ENCODE measurements around the gene ITFG1. TPM values are rescaled to one million over a fixed set of nuclear protein-coding genes. Genes with fewer than 3 reads are reported as not detected.

ITFG1 gene
- total and polyA plus RNA-seq, 3 donors from 2014 or later = 94.7 to 130 (median 121) TPM

GRCh38 chr16:47109361-47109760, 351.5 kb downstream of the ITFG1 start:
- 88 to 93% methylated on average over 5 of the region's 5 CpGs for WGBS, 2 donors

More at GRCh38 chr16:47109361-47109760, 351.5 kb downstream of the ITFG1 start:
- no peaks in the 10 kb centered on the region for H3K36me3 ChIP-seq (ENCODE audit: low read depth, missing control alignments)
- no peak for TF ChIP-seq CTCF (IDR thresholded peaks at IDR 0.05)
- TF ChIP-seq POLR2A (IDR thresholded peaks at IDR 0.05) = no peak
- H3K27me3 ChIP-seq = no peaks in the 10 kb centered on the region
- no peak for DNase-seq
- H3K27ac ChIP-seq = no peak overlapping the region
- no peaks in the 10 kb centered on the region for H3K9me3 ChIP-seq
- H3K4me3 ChIP-seq = no peak overlapping the region
- H3K4me1 ChIP-seq = no peaks in the 10 kb centered on the region
- intact Hi-C loops (cut with DNase I; ENCODE audit: low total_unique reads) = no loop called here

Small RNA genes within 50 kb of the gene (small RNA-seq; reads per million reads assigned to genes)
- gene RF00019 (0 reads per million in 2 donors), gene RNA5SP425 (0 to 0.09 reads per million in 2 donors)

Other genes with a start within 250 kb of the ITFG1 start
- gene PHKB, start 268 bp upstream of the ITFG1 start, total RNA-seq = 100 to 1,000 TPM; 136 to 168 TPM
- gene PHKB, start 268 bp upstream of the ITFG1 start, polyA plus RNA-seq (ENCODE audit: insufficient read depth, low read depth, low replicate concordance) = 66.7 TPM

Data from testis (tissue), 3 donors.